Gastrocnemius medialis (tissue), 4 donors: Measurements from ENCODE around the gene JMJD1C.

Experiments
- POLR2A ChIP-seq, 2 donors: fragments of 450-650 bp; IDR thresholded peaks; one replicate each; pipeline ENCODE4 v1.6.1; 2017; ENCODE audit warnings: antibody characterized with exemption in 2 of 2, mild to moderate bottlenecking in 2 of 2, moderate library complexity in 2 of 2
- TF ChIP-seq, protein P1 (sequence below), 5 experiments: fragments of 450-650 bp in 3 of 5; fragments of 200-600 bp in 2 of 5; sonication (generic) in 2 of 5; IDR thresholded peaks in 4 of 5; conservative IDR thresholded peaks in 1 of 5; 1 replicate in 4 of 5; 2 replicates in 1 of 5; pipeline ENCODE4 v1.5.1; 2016 to 2019; ENCODE audit warnings: antibody characterized with exemption in 5 of 5, mild to moderate bottlenecking in 3 of 5, moderate library complexity in 3 of 5

DNA sequence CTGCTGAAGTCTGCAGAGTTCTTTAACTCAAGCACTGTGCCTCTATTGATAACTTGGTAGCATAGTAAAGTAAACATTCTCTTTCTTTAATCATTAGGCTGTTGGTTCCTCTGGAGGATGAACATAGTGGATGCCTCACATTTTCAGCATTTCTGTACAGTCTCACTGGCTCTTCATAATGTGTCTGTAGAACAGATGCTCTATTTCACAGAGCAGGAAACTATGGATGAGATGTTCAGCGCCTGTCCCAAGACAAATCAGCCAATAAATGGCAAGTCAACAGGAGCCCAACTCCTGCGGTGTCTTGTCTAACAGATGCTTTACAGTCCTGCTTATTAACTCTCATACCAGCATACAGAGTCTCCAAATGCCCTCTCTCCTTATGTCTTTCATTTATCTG, 296.2 kb downstream of the JMJD1C start:
- TF ChIP-seq, protein P1, sequence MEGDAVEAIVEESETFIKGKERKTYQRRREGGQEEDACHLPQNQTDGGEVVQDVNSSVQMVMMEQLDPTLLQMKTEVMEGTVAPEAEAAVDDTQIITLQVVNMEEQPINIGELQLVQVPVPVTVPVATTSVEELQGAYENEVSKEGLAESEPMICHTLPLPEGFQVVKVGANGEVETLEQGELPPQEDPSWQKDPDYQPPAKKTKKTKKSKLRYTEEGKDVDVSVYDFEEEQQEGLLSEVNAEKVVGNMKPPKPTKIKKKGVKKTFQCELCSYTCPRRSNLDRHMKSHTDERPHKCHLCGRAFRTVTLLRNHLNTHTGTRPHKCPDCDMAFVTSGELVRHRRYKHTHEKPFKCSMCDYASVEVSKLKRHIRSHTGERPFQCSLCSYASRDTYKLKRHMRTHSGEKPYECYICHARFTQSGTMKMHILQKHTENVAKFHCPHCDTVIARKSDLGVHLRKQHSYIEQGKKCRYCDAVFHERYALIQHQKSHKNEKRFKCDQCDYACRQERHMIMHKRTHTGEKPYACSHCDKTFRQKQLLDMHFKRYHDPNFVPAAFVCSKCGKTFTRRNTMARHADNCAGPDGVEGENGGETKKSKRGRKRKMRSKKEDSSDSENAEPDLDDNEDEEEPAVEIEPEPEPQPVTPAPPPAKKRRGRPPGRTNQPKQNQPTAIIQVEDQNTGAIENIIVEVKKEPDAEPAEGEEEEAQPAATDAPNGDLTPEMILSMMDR (IDR thresholded peaks at IDR 0.05 in 4 of 5, conservative IDR thresholded peaks at IDR 0.05 in 1 of 5) = no peak
- TF ChIP-seq POLR2A (IDR thresholded peaks at IDR 0.05) = no peak
